Measurements from ENCODE around the gene HUNK.

Gene HUNK

DNA sequence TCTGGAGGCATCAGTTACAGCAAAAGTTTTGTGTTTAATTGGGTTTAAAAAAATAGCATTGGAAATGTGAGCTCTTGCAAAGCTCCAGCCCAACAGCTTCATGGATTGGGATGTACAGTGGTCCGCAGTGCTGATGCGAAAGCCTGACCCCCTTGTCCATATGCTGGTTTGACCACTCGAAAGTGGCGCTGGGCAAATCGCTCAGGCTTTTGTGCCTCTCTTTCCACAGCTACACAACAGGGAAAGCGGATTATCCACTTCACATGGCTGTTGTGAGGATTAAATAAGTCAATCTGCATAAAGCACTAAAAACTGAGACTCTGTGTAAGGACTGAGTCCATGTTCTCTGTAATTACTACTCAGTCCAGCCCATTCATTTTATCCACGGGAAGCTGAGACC lies 57.2 kb downstream of the HUNK start:
- Histone ChIP-seq H3K4me3 (ENCODE audit: low read length) (no peak overlapping the region), H3K27me3 (replicated peaks; ENCODE audit: insufficient read depth, low read length) (no peaks in the 10 kb centered on the region), H3K27ac (ENCODE audit: low read length) (no peak overlapping the region), H3K79me2 (ENCODE audit: low read length) (no peaks in the 10 kb centered on the region), H4K20me1 (ENCODE audit: insufficient read depth, low read length) (no peaks in the 10 kb centered on the region), H3K36me3 (replicated peaks; ENCODE audit: insufficient read depth, low read length) (no peaks in the 10 kb centered on the region), H3K9me2 (replicated peaks; ENCODE audit: insufficient read depth, low read length) (no peaks in the 10 kb centered on the region), H3K4me1 (ENCODE audit: low read length) (no peaks in the 10 kb centered on the region), H3F3A (ENCODE audit: insufficient read depth, low read length) (no peaks in the 10 kb centered on the region), H2AFZ (ENCODE audit: low read length) (no peak overlapping the region), H3K4me2 (ENCODE audit: low read depth, low read length) (no peak overlapping the region), H3K9me3 (replicated peaks; ENCODE audit: insufficient read depth, low read length) (no peaks in the 10 kb centered on the region), H3K9ac (ENCODE audit: low read length) (no peak overlapping the region)
- TF ChIP-seq, protein P1, sequence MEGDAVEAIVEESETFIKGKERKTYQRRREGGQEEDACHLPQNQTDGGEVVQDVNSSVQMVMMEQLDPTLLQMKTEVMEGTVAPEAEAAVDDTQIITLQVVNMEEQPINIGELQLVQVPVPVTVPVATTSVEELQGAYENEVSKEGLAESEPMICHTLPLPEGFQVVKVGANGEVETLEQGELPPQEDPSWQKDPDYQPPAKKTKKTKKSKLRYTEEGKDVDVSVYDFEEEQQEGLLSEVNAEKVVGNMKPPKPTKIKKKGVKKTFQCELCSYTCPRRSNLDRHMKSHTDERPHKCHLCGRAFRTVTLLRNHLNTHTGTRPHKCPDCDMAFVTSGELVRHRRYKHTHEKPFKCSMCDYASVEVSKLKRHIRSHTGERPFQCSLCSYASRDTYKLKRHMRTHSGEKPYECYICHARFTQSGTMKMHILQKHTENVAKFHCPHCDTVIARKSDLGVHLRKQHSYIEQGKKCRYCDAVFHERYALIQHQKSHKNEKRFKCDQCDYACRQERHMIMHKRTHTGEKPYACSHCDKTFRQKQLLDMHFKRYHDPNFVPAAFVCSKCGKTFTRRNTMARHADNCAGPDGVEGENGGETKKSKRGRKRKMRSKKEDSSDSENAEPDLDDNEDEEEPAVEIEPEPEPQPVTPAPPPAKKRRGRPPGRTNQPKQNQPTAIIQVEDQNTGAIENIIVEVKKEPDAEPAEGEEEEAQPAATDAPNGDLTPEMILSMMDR (IDR thresholded peaks at IDR 0.05; ENCODE audit: low read length) = no peak
- TF ChIP-seq EZH2phosphoT487 (IDR thresholded peaks at IDR 0.05; ENCODE audit: low read length) (no peak), EZH2 (optimal IDR thresholded peaks at IDR 0.05; ENCODE audit: low read depth, low read length) (no peak)
- no peak for DNase-seq

DNA sequence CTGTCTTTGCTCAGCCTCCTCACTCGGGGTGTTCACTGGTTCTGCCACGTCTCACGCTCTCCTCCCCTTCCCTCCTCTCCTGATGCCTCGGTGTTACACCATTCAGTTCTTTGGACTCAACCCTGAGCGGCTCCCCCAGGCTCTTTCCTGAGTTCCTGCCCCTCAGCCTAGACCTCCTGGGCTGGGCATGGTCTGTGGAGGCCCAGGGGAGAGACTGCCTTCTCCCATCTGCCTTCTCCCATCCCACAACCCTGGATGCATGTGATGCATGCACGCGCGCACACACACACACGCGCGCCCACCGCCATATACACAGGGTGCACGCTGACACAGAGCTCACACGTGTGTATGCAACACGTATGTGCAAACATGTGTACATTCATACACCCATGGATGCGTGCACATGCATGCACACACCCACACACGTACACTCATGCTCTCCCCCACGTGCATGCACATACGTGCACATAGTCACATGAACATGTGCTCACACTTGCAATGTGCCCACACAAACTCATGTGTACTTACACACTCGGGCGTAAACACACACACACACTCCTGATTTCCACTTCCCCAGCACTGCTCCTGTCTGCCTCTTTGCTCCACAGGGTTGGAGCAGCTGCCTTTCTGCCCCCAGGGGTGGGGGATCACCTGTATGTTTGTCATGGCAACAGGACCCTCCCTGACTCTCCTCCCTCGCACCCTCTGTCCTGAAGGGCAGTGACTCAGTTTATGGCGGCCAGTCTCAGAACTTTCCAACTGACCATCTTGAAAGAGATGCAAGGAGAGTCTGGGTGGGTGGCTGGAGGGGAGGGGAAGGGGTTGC lies 59.0 kb downstream of the HUNK start:
- Histone ChIP-seq H3K9ac (ENCODE audit: low read length) (no peak overlapping the region), H3K4me1 (ENCODE audit: low read length) (no peaks in the 10 kb centered on the region), H3F3A (ENCODE audit: insufficient read depth, low read length) (no peaks in the 10 kb centered on the region), H3K36me3 (replicated peaks; ENCODE audit: insufficient read depth, low read length) (no peaks in the 10 kb centered on the region), H3K9me2 (replicated peaks; ENCODE audit: insufficient read depth, low read length) (no peaks in the 10 kb centered on the region), H3K4me2 (ENCODE audit: low read depth, low read length) (no peak overlapping the region), H3K27me3 (replicated peaks; ENCODE audit: insufficient read depth, low read length) (no peaks in the 10 kb centered on the region), H3K27ac (ENCODE audit: low read length) (no peak overlapping the region), H3K79me2 (ENCODE audit: low read length) (no peaks in the 10 kb centered on the region), H3K4me3 (ENCODE audit: low read length) (no peak overlapping the region), H3K9me3 (replicated peaks; ENCODE audit: insufficient read depth, low read length) (no peaks in the 10 kb centered on the region), H2AFZ (ENCODE audit: low read length) (no peak overlapping the region), H4K20me1 (ENCODE audit: insufficient read depth, low read length) (no peaks in the 10 kb centered on the region)
- DNase-seq = no peak
- TF ChIP-seq EZH2 (optimal IDR thresholded peaks at IDR 0.05; ENCODE audit: low read depth, low read length) = no peak
- no peak for TF ChIP-seq EZH2phosphoT487 (IDR thresholded peaks at IDR 0.05; ENCODE audit: low read length)
- TF ChIP-seq, protein P1 (IDR thresholded peaks at IDR 0.05; ENCODE audit: low read length) = no peak

DNA sequence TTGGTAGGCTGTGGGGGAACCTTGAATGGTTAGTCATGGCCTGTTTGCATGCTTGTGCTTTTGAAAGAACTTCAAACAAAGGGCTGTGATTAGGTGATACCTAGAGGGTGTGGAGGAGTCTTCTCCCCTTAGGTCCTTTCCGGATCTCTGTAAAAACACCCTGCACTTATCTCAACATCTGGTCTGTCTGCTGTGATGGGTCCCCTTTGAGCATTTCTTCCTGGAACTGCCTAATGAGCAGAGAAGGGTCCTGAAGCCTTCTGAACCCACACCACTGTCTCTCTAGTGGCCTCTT lies 59.6 kb downstream of the HUNK start:
- Histone ChIP-seq H3K27me3 (replicated peaks; ENCODE audit: insufficient read depth, low read length) (no peaks in the 10 kb centered on the region), H3K27ac (ENCODE audit: low read length) (no peak overlapping the region), H2AFZ (ENCODE audit: low read length) (no peak overlapping the region), H3K79me2 (ENCODE audit: low read length) (no peaks in the 10 kb centered on the region), H3K9ac (ENCODE audit: low read length) (no peak overlapping the region), H3K4me1 (ENCODE audit: low read length) (no peaks in the 10 kb centered on the region), H3K9me2 (replicated peaks; ENCODE audit: insufficient read depth, low read length) (no peaks in the 10 kb centered on the region), H3K9me3 (replicated peaks; ENCODE audit: insufficient read depth, low read length) (no peaks in the 10 kb centered on the region), H3K36me3 (replicated peaks; ENCODE audit: insufficient read depth, low read length) (no peaks in the 10 kb centered on the region), H3F3A (ENCODE audit: insufficient read depth, low read length) (no peaks in the 10 kb centered on the region), H3K4me2 (ENCODE audit: low read depth, low read length) (no peak overlapping the region), H4K20me1 (ENCODE audit: insufficient read depth, low read length) (no peaks in the 10 kb centered on the region), H3K4me3 (ENCODE audit: low read length) (no peak overlapping the region)
- DNase-seq = no peak
- TF ChIP-seq EZH2phosphoT487 (IDR thresholded peaks at IDR 0.05; ENCODE audit: low read length) (no peak), EZH2 (optimal IDR thresholded peaks at IDR 0.05; ENCODE audit: low read depth, low read length) (no peak)
- TF ChIP-seq, protein P1 (IDR thresholded peaks at IDR 0.05; ENCODE audit: low read length) = no peak

Data from MM.1S (cell line).